CD4-positive, alpha-beta T cell treated with Interleukin-10 for 1 hour (primary cell): ENCODE measurements around the gene ARHGEF16.

Experiments used
- DNase-seq: peaks from one replicate; pipeline ENCODE4 v3.0.0-alpha.2; 2020

Gene ARHGEF16

DNA sequence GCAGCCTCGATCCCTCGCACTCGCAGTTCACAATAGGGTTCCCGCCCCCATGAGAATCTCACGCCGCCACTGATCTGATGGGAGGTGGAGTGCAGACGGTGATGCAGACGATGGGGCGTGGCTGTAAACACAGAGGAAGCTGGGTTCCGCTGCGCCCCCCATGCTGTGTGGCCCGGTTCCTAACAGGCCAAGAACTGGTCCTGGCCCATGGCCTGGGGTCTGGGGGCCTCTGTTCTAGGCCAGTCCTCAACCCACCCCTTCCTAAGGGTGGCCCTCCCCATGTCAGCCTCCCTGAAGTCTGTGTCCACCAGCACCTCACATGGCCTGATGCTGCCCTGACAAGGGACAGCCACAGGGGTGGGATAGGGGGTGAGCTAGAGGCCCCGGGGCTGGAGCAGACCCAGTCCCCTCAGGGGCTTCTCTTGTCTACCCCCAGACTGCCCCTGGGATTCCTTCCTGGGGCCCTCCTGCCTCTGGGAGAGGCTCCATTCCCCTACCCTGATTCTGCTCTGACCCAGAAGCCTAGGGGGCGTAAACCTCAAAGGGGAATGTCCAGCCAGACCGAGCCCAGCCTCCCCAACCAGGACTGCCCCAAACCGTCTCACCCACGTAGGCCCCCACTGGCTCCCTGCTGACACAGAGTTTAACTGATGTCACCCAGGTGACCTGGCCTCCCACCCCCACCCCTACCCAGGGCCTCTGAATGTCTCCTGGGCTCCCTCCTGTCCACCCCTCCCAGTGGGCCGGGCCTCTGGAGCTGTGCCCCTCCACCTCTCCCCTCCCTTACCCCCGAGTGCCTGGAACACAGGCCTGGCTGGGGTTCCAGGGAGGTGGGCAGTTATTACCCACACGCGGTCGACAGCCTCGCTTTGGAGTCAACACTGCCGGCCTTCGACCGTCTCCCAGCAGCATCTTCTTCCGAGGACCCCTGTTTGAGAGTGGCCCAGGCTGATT lies 14.8 kb upstream of the ARHGEF16 start:
- no peak for DNase-seq

DNA sequence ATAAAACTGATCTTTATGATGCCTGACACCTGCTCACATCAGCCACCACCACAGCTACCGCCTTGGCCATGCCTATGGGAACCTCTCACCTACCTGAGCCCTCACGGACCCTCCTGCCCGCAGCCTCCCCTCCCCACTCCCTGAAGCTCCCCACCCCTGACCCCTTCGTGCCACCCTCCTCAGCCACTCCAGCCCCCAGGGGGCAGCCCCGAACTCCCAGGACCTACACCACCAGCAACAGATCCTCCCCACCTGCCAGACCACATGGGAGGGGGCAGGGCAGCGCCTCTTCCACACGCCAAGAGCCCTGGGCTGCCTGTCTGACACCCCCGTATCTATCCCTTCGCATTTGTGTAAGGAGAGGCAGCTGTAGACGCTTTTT lies 14.2 kb upstream of the ARHGEF16 start:
- no peak for DNase-seq

DNA sequence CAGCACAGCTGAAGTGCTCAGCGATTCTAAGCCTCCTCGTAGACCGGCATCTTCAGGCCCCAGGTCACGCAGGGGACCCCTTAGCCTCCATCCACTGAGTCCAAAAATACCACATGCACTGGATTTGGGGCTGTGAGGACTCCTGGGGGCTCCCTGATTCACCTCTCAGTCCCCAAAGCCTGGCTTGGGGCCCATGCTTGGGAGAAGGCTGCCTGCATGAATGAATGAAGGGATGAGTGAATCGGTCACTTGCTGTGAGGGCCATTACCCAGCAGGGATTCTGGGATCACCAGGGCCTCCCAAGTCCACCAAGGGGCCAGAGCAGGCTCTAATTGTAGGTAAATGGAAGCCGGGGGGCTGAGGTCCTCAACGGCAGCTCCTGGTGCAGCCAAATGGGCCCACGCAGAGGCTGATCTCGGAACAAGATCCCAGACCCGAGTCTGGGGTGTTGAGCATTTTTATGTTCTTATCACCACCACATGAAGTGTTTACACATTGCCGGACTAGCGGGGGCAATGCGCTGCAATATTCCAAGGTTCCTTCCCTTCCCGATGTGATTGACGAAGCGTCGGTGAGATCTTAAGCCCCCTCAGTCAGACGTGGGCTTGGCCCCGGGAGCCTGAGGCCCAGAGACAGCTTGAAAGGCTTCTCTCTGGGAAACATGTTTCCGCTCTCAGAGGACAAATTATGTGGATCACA lies 13.6 kb upstream of the ARHGEF16 start:
- no peak for DNase-seq

DNA sequence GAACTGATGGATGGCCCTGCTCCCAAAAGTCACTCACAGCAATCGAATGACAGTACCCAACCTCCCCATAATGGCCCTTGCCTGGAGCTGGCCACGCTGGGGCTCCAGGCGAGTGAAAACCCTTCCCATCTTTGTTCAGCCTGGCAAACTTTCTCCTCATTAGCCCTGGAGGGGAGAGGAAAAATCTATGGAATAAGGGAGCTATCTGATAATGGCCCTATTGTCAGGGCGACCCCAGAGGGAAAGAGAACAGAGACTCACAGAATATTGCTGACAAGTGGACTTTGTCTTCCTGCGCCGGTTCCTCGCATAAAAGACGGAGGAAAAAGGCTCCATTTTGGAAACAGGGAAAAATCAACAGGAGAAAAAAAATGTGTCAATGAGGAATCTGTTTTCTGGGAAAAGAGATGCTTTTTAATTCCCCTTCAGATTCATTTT lies 13.0 kb upstream of the ARHGEF16 start:
- DNase-seq, result no peak

DNA sequence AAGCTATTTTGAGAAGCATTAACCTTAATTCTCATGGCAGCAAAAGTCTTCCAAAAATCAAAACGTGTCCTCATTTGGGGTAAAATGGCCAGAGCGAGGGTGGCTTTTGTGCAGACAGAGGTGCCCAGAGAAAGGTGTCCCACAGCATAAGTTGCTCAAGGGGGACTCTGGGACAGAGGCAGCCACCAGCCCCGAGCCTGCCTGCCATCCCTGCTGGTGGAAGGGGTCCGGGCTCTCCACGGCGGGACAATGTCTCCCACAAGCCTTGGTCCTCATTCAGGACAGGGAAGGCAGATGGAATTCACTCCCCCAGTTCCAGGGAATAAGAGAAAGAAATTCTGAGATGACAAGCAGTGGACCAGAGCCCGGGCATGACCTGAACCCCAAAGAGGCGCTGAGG lies 12.6 kb upstream of the ARHGEF16 start:
- no peak for DNase-seq

DNA sequence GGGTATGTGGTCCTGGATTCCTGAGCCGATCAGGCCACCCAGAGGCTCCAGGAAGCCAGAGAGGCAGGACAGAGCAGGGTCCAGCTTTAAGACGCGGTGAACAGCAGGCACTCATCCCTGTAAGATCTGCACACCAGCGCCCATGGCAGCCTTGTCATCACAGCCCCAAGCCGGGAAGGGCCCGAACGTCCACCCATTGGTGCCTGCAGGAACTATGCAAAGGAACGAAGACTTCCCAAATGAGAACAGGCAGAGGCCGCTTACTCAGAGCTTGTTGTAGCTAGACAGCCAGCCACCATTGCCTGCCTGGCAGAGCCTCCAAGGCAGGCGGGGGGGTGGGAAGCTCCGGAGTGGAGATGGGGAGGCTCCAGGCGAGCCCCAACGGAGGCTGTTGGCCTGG lies 12.1 kb upstream of the ARHGEF16 start:
- DNase-seq, result no peak

DNA sequence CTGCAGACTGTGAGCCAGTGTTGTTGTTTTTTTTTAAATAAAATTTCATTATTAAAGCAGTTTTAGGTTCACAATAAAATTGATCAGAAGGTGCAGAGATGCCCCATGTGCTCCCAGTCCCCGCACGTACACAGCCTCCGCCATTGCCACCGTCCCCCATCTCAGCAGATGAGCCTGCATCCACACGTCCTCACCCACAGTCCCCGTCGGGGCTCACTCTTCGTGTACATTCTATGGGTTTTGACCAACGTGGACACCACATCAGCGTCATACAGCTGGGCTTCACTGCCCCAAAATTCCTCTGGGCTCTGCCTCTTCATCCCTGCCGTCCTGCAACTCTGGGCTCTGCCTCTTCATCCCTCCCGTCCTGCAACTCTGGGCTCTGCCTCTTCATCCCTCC lies 11.6 kb upstream of the ARHGEF16 start:
- no peak for DNase-seq

DNA sequence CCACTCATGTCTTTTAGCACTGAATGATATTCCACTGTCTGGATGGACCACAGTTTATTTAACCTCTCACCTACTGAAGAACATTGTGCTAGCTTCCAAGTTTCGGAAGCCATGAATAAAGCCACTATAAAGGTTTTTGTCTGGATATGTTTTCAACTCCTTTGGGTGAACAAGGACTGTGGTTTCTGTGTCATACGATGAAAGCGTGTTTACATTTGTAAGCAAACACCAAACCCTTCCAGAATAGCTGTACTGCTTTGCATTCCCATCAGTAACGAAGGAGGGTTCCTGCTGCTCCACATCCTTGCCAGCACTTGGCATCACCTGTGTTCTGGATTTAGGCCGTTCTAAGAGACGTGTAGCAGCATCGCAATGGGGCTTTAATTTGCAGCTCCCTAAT lies 10.7 kb upstream of the ARHGEF16 start:
- DNase-seq, result no peak

DNA sequence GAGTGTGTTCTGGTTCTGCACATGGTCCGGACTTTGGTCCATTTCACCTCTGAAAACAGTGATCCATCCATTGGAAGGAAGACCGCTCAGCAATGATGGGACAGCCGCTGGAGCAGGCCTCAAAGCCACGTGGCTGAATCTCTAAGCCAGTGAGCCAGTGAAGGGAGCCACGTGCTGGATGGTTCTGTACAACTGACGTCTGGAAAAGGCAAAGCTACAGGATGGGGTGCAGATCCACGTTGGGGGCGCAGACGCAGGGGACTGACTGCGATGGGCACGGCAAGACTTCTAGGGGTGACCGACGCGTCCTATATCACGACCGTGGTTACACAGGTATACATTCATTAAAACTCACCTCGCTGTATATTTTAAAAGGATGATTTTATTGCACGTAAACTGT lies 10.2 kb upstream of the ARHGEF16 start:
- no peak for DNase-seq

DNA sequence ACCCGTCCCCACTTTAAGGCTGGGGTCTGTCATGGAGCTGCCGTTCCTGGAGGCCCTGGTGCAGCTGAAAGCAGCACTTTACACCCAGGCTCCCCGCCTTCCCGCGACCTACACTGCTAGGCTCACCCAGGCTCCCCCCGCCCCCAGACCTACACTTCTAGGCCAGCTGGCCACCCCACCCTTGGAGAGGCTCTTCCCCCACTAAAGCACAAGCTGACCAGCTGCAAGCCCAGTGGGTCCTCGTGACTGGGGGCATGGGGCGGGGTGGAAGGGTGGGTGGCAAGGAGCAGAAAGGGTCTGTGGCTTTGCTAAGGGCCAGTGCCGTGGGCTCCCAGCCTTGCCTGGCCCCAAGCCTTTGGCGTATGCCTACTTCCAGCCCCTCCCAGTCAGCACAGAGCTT lies 9.7 kb upstream of the ARHGEF16 start:
- DNase-seq, result no peak

DNA sequence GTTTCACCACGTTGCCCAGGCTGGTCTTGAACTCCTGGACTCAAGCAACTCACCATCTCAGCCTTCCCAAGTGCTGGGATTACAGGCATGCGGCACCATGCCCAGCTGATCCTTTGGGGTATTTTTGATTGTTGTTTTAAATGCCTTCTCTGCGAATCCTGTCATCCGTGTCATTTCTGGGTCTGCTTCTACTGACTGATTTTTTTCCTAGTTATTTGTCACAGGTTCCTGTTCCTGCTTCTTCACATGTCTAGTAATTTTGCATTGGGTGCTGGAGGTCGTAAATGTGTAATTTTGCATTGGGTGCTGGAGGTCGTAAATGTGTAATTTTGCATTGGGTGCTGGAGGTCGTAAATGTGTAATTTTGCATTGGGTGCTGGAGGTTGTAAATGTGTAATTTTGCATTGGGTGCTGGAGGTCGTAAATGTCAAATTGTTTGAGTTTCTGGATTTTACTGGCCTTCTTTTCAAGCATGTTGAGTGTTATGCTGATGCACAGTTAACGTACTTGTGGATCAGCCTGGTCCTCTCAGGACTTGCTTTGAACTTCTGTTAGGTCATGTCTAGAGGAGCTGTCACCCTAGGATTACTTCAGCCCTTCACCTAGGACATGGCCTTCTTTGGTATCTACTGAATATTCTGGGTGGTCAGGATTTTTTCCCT lies 4.1 kb upstream of the ARHGEF16 start:
- DNase-seq, result no peak

DNA sequence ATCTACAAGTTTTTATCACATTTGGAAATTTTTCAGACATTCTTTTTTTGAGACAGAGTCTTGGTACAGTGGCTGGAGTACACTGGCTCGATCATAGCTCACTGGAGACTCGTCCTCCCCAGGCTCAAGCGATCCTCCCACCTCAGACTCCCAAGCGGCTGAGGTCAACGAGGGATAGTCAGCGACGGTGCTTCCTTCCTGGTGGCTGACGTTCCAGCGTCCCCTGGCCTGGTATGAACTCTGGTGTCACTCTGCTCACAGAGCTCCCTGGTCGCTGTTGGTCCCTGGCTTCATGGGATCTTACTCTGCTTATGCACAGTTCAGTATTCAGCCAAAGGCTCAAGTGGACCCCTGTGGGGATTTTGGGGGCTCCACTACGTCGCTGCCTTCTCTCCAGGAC lies 3.5 kb upstream of the ARHGEF16 start:
- no peak for DNase-seq

DNA sequence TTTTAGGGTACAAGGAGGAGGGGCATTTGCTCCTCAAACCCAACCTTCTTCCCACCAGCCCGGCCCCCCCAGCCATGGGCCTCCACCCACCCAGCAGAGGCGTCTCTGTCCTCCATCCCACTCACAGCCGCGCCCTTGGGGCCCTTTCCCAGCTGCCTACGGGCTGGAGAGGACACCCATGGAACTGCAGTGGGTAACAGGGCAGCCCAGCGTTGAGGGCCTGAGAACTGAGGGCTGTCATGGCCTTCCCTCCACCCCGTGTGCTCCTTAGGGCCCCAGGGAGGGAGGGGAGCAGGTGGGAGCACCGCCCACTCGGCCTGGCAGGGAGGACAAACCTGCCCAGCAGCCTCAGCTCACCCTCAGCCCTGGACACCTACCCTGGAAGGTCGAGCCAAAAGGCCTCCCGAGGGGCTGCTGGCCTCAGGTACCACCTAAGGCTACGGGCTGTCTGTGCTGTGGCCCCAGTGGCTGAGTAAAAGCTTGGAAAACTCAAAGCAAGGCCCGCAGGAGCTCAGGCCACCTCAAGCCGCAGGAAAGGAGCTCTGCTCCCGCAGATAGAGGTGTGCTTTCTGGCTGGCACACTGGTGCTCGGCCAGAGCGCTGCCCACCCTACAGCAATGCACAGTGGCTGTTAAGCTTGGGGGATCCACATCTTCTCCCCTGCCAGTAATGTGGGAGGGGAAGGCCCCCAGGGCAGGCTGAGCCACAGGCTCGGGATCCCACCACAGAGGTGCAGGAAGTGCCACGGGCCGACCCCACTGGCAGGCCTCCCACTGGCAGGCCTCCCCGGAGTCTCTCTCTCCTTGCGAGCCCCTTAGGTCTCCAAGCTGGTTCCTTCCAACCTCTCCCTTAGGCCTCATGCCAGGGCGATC lies 2.2 kb upstream of the ARHGEF16 start:
- DNase-seq, result no peak

DNA sequence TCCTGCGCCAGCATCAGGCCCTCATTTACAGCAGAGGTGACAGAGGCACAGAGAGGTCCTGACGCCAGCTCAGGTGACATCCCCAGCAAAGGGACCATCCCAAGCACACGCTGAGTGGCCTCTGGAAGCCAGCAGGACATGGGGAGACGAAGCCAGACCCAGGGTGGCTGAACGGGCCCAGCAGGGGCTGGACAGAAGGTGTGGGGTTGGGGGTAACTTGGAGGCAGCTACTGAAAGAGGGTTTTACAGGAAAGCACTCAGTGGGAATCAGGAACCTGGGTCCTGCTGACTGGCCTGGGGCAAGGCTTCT lies 1.6 kb upstream of the ARHGEF16 start:
- no peak for DNase-seq

DNA sequence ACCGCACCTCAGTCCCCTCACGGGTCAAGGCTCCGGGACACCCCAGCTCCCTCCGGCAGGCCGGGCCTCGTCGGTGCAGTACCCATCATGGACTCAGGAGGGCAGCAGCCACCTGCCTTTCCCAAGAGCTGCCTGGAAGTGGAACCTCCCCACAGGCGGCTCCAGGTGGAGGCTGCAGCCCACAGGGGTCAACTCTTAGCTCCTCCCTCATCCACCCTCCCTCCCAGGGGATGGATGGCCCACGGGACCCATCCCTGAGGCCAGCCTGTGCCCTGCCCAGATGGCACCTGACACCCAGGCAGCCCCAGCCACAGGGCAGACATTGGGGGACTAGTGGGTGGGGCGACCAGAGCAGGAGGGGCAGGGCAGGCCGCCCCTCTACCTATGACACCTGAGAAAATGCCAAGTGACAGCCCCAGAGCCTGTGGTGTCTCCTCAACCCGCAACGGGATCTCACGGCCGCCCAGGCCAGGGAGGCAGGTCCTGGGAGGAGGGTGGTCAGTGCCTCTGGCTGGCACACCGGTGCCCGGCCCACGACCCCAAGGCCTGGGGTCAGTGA lies 1.2 kb upstream of the ARHGEF16 start:
- peak; percentile 76 for DNase-seq

DNA sequence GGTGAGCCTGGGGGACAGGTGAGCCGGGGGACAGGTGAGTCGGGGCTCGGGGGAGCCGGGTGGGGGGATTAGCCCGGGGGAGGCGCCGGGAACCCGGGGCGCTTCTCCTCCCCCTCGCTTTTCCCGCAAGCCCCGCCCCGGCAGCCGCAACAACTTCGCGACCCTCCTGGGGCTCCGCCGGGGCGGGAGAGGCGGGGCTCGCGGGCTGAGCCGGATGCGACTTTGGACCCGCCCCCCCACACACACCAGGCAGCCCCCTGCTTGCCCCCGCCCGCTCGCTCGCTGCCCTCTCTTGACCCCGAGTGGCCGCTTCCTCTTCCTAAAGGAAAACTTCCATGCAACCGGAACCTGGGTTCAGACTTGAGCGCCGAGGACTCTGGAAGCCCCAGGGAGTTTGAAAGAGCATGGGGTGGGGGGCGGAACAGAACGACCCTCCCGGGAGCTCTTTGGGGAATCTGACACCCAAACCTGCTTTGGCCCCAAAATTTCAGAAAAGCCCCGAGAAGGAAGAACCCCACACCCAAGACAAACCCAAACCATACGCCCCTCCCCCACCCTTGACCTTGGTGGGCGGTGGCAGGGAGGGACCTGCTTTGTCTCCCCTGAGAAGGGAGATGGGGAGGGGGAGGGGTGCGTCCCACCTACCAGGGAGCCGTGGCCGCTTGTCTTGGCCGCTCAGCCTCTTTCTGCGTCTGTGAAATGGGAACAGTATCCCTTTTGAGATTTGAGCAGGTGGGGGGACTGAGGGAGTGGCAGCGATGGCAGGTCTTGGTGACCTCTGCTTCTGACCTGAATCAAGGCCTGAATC lies 550 bp downstream of the ARHGEF16 start:
- DNase-seq, result peak; percentile 19

DNA sequence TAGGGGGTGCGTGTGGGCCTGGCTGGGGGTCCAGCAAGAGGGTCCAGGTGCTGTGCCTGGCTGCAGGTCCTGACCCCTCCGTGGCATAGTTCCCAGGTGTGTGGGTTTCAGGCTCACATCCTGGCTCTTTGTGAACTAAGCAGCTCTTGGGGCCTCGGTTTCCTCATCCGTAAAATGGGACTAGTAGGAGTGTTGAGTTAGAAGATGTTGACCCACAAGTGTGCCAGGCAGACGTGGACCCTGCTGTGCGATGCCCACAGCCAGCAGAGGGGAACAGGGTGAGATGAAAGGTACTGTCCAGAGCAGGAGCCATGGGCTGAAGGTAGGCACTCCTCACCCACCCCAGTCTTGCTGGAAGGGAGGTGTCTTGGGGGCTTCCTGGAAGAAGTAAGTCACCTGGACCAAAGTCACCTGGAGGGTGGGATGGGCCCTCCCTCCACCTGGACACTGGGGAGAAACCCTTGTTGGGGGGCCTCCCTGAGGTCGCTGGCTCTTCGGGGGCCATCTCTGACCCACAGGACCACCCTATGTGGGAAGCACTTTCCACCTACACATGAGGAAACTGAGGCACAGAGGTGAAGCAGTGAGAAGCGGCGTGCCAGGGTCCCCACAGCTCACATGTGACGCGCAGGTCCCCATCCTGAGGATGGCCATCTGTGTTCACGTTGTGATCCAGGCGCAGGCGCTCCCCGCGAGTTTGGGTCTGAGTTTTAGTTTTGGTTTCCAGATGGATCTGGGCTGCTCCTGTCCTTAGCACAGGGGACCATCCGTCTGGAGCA lies 1.4 kb downstream of the ARHGEF16 start:
- DNase-seq, result no peak

DNA sequence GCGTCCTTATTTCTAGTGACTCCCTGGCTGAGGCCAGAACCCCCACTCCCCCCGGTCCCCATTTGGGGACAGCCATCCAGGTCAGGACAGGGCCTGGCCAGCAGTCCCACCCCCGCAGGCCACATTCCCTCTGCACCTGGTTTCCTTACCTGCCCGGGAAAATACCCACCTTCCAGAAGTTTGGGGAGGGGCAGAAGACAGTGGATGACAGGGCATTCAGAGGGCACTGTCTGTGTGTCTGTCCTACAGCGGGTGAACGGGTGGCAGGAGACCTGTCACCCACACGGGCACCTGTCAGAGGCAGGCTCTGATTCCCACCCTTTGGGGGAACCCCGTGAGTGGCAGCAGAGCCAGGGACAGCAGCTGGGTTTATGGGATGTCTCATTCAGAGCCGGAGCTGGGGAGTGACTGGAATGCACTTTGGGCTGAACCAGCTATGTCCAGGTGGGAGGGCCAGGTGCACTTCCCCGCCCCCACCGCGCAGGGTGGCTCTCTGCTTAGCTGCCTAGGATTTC lies 2.0 kb downstream of the ARHGEF16 start:
- no peak for DNase-seq

DNA sequence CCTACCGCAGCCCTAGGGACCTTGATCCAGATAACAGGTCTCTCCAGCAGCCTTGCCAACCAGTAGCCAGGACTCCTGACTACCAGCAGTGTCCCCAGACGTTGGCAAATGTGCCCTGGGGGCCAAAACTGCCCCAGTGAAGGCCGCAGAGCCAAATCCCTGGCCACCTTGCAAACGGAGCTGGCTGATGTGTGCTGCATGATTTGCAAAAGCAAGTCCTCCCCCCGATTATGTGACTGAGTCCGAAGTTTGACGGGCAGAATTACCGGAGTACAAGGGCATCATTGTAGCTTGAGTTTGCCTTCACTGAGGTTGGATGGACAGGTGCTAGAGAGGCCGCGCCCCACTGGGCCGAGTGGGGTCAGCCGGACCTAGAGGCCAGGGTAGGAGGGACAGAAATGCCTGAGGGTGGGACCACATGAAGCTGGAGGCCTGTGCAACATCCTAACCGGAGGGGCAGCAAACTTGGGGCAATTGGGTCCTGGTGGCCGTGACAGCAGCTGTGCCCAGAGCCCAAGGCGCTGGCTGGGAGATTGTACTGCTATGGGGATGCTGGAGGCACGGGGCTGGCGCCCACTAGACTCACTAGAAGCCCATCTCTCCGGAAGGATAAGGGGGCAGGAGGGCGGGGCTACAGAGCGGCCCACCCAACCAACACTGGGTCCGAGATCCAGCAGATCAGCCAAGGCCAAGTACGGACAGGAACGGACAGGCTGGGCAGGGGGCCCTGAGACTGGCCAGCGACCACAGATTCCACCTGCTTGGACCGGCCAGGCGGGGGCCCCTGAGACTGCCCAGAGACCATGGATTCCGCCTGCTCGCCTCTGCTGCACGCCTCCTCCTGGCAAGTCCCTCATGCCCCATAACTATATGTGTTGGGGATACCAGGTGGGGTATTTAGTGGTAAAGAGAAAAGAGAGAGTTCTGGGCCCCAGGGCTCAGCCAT lies 2.8 kb downstream of the ARHGEF16 start:
- DNase-seq, result no peak
